Loucy (cell line): Measurements from ENCODE around the gene CEP76.
"Not testable (repeated sequence)": the region's sequence is repeated elsewhere in the genome, so short reads cannot be mapped to it uniquely, and the experiment has no call there.

Source experiments
- H2AFZ ChIP-seq: fragments of 200-600 bp; sonication (generic); 2 replicates; pipeline ENCODE4 v1.6.0; 2016; ENCODE audit warnings: antibody characterized with exemption, mild to moderate bottlenecking, low read length, moderate library complexity
- H3F3A ChIP-seq: fragments of 200-600 bp; 2 replicates; pipeline ENCODE4 v1.6.0; 2016; ENCODE audit warnings: antibody characterized with exemption, low read depth, mild to moderate bottlenecking
- H3K27me3 ChIP-seq: fragments of 200-600 bp; sonication (generic); 2 replicates; pipeline ENCODE4 v1.6.1; 2014; ENCODE audit warnings: low read length, mild to moderate bottlenecking; ENCODE audit not compliant: insufficient read depth, poor library complexity, severe bottlenecking
- H3K36me3 ChIP-seq: fragments of 200-600 bp; sonication (generic); 2 replicates; pipeline ENCODE4 v1.6.1; 2016; ENCODE audit warnings: low read length; ENCODE audit not compliant: insufficient read depth
- H3K4me1 ChIP-seq: fragments of 200-600 bp; sonication (generic); 2 replicates; pipeline ENCODE4 v1.5.1; 2014; ENCODE audit warnings: low read length, mild to moderate bottlenecking; ENCODE audit not compliant: insufficient read depth, poor library complexity, severe bottlenecking
- H3K4me2 ChIP-seq: fragments of 200-600 bp; sonication (generic); 2 replicates; pipeline ENCODE4 v1.6.0; 2014; ENCODE audit warnings: antibody characterized with exemption, low read length, low read depth, mild to moderate bottlenecking; ENCODE audit not compliant: poor library complexity, severe bottlenecking
- H3K4me3 ChIP-seq: fragments of 200-600 bp; sonication (generic); 2 replicates; pipeline ENCODE4 v1.5.1; 2014; ENCODE audit warnings: low read length, mild to moderate bottlenecking, mixed read lengths; ENCODE audit not compliant: poor library complexity, severe bottlenecking
- H3K79me2 ChIP-seq: fragments of 200-600 bp; sonication (generic); 2 replicates; pipeline ENCODE4 v1.6.1; 2014; ENCODE audit warnings: low read length; ENCODE audit not compliant: insufficient read depth
- H3K9ac ChIP-seq: fragments of 200-600 bp; sonication (generic); 2 replicates; pipeline ENCODE4 v1.6.0; 2014; ENCODE audit warnings: mild to moderate bottlenecking, low read depth, low read length, moderate library complexity; ENCODE audit not compliant: poor library complexity, severe bottlenecking
- H3K9me2 ChIP-seq: fragments of 200-600 bp; sonication (generic); replicated peaks from 2 replicates; pipeline ENCODE4 v1.6.1; 2016; ENCODE audit warnings: low read depth, low read length, mixed read lengths
- H3K9me3 ChIP-seq: fragments of 200-600 bp; sonication (generic); 2 replicates; pipeline ENCODE4 v1.6.1; 2014; ENCODE audit warnings: mild to moderate bottlenecking, antibody characterized with exemption, low read length, low read depth; ENCODE audit not compliant: insufficient read depth
- H4K20me1 ChIP-seq: fragments of 200-600 bp; sonication (generic); 2 replicates; pipeline ENCODE4 v1.6.0; 2014; ENCODE audit warnings: antibody characterized with exemption, low read length, mild to moderate bottlenecking; ENCODE audit not compliant: insufficient read depth, poor library complexity, severe bottlenecking
- CTCF ChIP-seq: fragments of 200-600 bp; sonication (generic); conservative IDR thresholded peaks from 2 replicates; pipeline ENCODE4 v1.5.1; 2014; ENCODE audit warnings: mild to moderate bottlenecking, antibody characterized with exemption, low read length
- EZH2phosphoT487 ChIP-seq: fragments of 200-600 bp; IDR thresholded peaks from 2 replicates; pipeline ENCODE4 v1.6.1; 2018; ENCODE audit warnings: antibody characterized with exemption, mild to moderate bottlenecking, moderate library complexity, borderline replicate concordance

CEP76 gene

GRCh38 chr18:12645254-12645653 is 57.3 kb downstream of the CEP76 start:
- no peak for TF ChIP-seq EZH2phosphoT487
- TF ChIP-seq CTCF = no peak
- H3F3A ChIP-seq = no peaks in the 10 kb centered on the region
- H3K9me2 ChIP-seq = no peaks in the 10 kb centered on the region
- no peak overlapping the region for H3K4me3 ChIP-seq
- no peak overlapping the region for H2AFZ ChIP-seq
- H3K9me3 ChIP-seq = no peaks in the 10 kb centered on the region
- no peak overlapping the region for H3K4me2 ChIP-seq
- H3K9ac ChIP-seq = no peak overlapping the region
- no peaks in the 10 kb centered on the region for H3K79me2 ChIP-seq
- no peaks in the 10 kb centered on the region for H4K20me1 ChIP-seq
- H3K4me1 ChIP-seq = no peaks in the 10 kb centered on the region
- H3K27me3 ChIP-seq = no peaks in the 10 kb centered on the region
- no peaks in the 10 kb centered on the region for H3K36me3 ChIP-seq

DNA sequence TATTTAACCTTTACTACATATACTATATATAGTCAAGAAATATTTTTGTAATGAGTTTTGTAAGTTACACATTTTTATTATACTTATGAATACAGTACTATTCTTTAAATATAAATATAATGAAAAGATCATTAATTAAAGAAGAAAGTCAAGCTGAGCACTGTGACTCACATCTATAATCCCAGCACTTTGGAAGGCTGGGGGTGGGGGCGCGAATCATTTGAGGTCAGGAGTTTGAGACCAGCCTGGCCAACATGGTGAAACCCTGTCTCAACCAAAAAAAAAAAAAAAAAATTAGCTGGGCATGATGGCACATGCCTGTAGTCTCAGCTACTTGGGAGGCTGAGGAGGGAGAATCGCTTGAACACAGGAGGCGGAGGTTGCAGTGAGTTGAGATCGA is 58.8 kb downstream of the CEP76 start:
- H4K20me1 ChIP-seq, H3K9me3 ChIP-seq, H3K27me3 ChIP-seq, H3K9ac ChIP-seq, H3K4me3 ChIP-seq, H3F3A ChIP-seq, H3K36me3 ChIP-seq, H3K4me1 ChIP-seq, H3K9me2 ChIP-seq, H2AFZ ChIP-seq, H3K4me2 ChIP-seq, H3K79me2 ChIP-seq: not testable (repeated sequence)

GRCh38 chr18:12640881-12641200 is 61.7 kb downstream of the CEP76 start:
- Histone ChIP-seq H3K27me3 (no peaks in the 10 kb centered on the region), H4K20me1 (no peaks in the 10 kb centered on the region), H3K79me2 (no peaks in the 10 kb centered on the region), H3K36me3 (no peaks in the 10 kb centered on the region), H2AFZ (no peak overlapping the region), H3K9me2 (no peaks in the 10 kb centered on the region), H3K4me3 (no peak overlapping the region), H3F3A (no peaks in the 10 kb centered on the region), H3K4me2 (no peak overlapping the region), H3K9ac (no peak overlapping the region), H3K9me3 (no peaks in the 10 kb centered on the region), H3K4me1 (no peaks in the 10 kb centered on the region)
- TF ChIP-seq EZH2phosphoT487 (no peak), CTCF (no peak)

- Histone ChIP-seq H3K4me3 (no peak overlapping the region), H3K9me2 (no peaks in the 10 kb centered on the region), H3K9ac (no peak overlapping the region), H3K27me3 (no peaks in the 10 kb centered on the region), H3F3A (no peaks in the 10 kb centered on the region), H4K20me1 (no peaks in the 10 kb centered on the region), H3K4me1 (no peaks in the 10 kb centered on the region), H2AFZ (no peak overlapping the region), H3K4me2 (no peak overlapping the region), H3K79me2 (no peaks in the 10 kb centered on the region), H3K36me3 (no peaks in the 10 kb centered on the region), H3K9me3 (no peaks in the 10 kb centered on the region)
- TF ChIP-seq CTCF (no peak), EZH2phosphoT487 (no peak)
Observed at GRCh38 chr18:12639990-12640880, 62.3 kb downstream of the CEP76 start.
